ENCODE data around the gene UNC5C. TPM values are rescaled to one million over a fixed set of nuclear protein-coding genes. Genes with fewer than 3 reads are reported as not detected.

Gene UNC5C
- total RNA-seq, 1 donor from 2014 or later: 0.39 TPM

GRCh38 chr4:95439071-95439470 is 109.7 kb downstream of the UNC5C start:
- no peak overlapping the region for H3K4me3 Mint-ChIP-seq
- H3K9me3 Mint-ChIP-seq: no peaks in the 10 kb centered on the region
- Histone ChIP-seq H3K36me3 (no peaks in the 10 kb centered on the region), H3K9ac (no peak overlapping the region), H3K4me3 (no peak overlapping the region), H3K27me3 (no peaks in the 10 kb centered on the region), H3K27ac (no peak overlapping the region), H4K20me1 (ENCODE audit: low read depth) (no peaks in the 10 kb centered on the region), H3K4me2 (no peak overlapping the region), H3K4me1 (peaks cover 18% of the 10 kb centered on the region), H2AFZ (replicated peaks) (no peak overlapping the region), H3K9me3 (ENCODE audit: low read depth) (no peaks in the 10 kb centered on the region), H3F3A (ENCODE audit: low read depth) (peaks cover 5% of the 10 kb centered on the region), H3K79me2 (ENCODE audit: low read depth) (no peaks in the 10 kb centered on the region)
- H3K36me3 Mint-ChIP-seq: peaks cover 7% of the 10 kb centered on the region
- DNase-seq (ENCODE audit: low spot score): no peak
- peaks cover 70% of the 10 kb centered on the region for H3K4me1 Mint-ChIP-seq
- no peak overlapping the region for H3K27ac Mint-ChIP-seq
- no peak for TF ChIP-seq EZH2phosphoT487 (IDR thresholded peaks at IDR 0.05)
- TF ChIP-seq, protein P1, sequence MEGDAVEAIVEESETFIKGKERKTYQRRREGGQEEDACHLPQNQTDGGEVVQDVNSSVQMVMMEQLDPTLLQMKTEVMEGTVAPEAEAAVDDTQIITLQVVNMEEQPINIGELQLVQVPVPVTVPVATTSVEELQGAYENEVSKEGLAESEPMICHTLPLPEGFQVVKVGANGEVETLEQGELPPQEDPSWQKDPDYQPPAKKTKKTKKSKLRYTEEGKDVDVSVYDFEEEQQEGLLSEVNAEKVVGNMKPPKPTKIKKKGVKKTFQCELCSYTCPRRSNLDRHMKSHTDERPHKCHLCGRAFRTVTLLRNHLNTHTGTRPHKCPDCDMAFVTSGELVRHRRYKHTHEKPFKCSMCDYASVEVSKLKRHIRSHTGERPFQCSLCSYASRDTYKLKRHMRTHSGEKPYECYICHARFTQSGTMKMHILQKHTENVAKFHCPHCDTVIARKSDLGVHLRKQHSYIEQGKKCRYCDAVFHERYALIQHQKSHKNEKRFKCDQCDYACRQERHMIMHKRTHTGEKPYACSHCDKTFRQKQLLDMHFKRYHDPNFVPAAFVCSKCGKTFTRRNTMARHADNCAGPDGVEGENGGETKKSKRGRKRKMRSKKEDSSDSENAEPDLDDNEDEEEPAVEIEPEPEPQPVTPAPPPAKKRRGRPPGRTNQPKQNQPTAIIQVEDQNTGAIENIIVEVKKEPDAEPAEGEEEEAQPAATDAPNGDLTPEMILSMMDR (IDR thresholded peaks at IDR 0.05): no peak
- no peak for TF ChIP-seq EZH2 (IDR thresholded peaks at IDR 0.05)
- no peaks in the 10 kb centered on the region for H3K27me3 Mint-ChIP-seq (ENCODE audit: insufficient read depth, low read depth)

- Histone ChIP-seq H3K79me2 (ENCODE audit: low read depth) (no peaks in the 10 kb centered on the region), H3K4me1 (peaks cover 38% of the 10 kb centered on the region), H2AFZ (replicated peaks) (no peak overlapping the region), H3K27ac (no peak overlapping the region), H3K9ac (no peak overlapping the region), H3K4me3 (no peak overlapping the region), H4K20me1 (ENCODE audit: low read depth) (no peaks in the 10 kb centered on the region), H3K9me3 (ENCODE audit: low read depth) (no peaks in the 10 kb centered on the region), H3K27me3 (no peaks in the 10 kb centered on the region), H3K4me2 (peak overlapping the region; percentile 16), H3F3A (ENCODE audit: low read depth) (peaks cover 5% of the 10 kb centered on the region), H3K36me3 (no peaks in the 10 kb centered on the region)
- Mint-ChIP-seq H3K4me3 (no peak overlapping the region), H3K36me3 (peaks cover 15% of the 10 kb centered on the region), H3K27me3 (ENCODE audit: insufficient read depth, low read depth) (no peaks in the 10 kb centered on the region), H3K27ac (no peak overlapping the region), H3K9me3 (peaks cover 8% of the 10 kb centered on the region), H3K4me1 (peaks cover 81% of the 10 kb centered on the region)
- no peak for DNase-seq (ENCODE audit: low spot score)
- TF ChIP-seq EZH2 (IDR thresholded peaks at IDR 0.05) (no peak), EZH2phosphoT487 (IDR thresholded peaks at IDR 0.05) (no peak)
- TF ChIP-seq, protein P1 (IDR thresholded peaks at IDR 0.05): no peak
Observed at GRCh38 chr4:95432466-95432865, 116.3 kb downstream of the UNC5C start.

- no peak overlapping the region for H3K4me2 ChIP-seq
- H3K36me3 ChIP-seq: no peaks in the 10 kb centered on the region
- no peak overlapping the region for H2AFZ ChIP-seq (replicated peaks)
- Mint-ChIP-seq H3K27ac (peak overlapping the region; percentile 21), H3K9me3 (peaks cover 8% of the 10 kb centered on the region), H3K4me3 (no peak overlapping the region), H3K4me1 (peaks cover 78% of the 10 kb centered on the region), H3K27me3 (ENCODE audit: insufficient read depth, low read depth) (no peaks in the 10 kb centered on the region), H3K36me3 (peaks cover 21% of the 10 kb centered on the region)
- H3K4me1 ChIP-seq: peaks cover 38% of the 10 kb centered on the region
- no peak overlapping the region for H3K27ac ChIP-seq
- no peaks in the 10 kb centered on the region for H3K27me3 ChIP-seq
- H3K79me2 ChIP-seq (ENCODE audit: low read depth): no peaks in the 10 kb centered on the region
- no peaks in the 10 kb centered on the region for H3K9me3 ChIP-seq (ENCODE audit: low read depth)
- DNase-seq (ENCODE audit: low spot score): no peak
- H3K9ac ChIP-seq: no peak overlapping the region
- TF ChIP-seq, protein P1 (IDR thresholded peaks at IDR 0.05): no peak
- TF ChIP-seq EZH2phosphoT487 (IDR thresholded peaks at IDR 0.05) (no peak), EZH2 (IDR thresholded peaks at IDR 0.05) (no peak)
- no peak overlapping the region for H3K4me3 ChIP-seq
- H3F3A ChIP-seq (ENCODE audit: low read depth): peaks cover 5% of the 10 kb centered on the region
- H4K20me1 ChIP-seq (ENCODE audit: low read depth): no peaks in the 10 kb centered on the region
Observed at GRCh38 chr4:95431678-95432077, 117.1 kb downstream of the UNC5C start.

Measured in neural progenitor cell (in vitro differentiated cells).